Embryonic facial prominence (tissue), 1 donor: ENCODE data around the gene CDK15.

ENCODE experiments used
- DNase-seq: peaks from one replicate; pipeline ENCODE4 v3.0.0-alpha.2; 2016; ENCODE audit errors: extremely low spot score

CDK15 gene

DNA sequence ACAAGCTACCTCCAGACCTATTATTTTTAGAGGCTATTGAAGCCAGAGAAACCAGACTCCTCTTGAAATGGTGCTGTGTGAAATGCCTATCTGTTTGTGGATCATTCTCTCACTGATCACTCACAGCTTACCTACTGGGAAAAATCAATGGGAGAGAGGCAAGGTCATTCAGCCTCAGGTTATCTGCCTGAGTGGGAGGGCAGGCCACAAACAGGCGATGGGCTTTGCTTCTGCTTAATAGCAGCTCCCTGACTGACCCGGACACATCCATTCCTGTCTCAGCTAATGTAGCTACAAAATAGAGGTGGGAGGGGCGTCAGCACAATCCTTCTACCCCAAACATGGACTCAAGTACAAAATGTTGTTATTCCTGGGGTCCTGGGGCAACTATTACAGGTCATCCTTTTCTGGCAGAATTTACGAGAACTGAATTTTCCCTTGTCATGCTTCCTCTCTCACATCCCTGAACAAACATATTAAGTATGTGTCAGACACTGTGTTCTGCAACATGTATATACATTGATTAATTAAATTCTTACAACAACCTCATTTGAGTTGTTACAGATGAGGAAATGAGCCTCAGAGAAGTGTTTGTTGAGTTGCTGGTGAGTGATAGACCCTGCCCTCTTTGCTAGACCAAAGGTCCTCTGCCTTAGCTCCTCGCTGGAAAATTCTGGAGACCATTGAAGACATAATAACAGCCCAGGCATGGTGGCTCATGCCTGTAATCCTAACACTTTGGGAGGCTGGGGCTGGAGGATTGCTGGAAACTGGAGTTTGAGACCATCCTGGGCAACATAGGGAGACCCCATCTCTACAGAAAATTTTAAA lies 60.5 kb downstream of the CDK15 start:
- DNase-seq = no peak

DNA sequence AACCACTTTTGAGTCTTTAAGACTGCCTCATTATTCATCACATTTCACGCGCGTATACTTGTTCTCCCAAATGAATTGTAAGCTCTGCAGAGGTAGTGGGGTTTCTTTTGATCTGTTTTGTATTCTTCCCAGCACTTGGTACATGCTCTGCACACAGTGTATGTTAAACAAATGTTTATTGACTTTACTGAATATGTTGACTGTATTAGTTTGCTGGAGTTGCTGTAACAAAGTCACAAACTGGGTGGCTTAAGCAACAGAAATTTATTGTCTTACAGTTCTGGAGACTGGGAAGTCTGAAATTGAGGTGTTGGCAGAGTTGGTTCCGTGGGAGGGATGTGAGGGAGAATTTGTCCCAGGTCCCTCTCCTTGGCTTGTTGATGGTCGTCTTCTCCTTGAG lies 65.1 kb downstream of the CDK15 start:
- no peak for DNase-seq

DNA sequence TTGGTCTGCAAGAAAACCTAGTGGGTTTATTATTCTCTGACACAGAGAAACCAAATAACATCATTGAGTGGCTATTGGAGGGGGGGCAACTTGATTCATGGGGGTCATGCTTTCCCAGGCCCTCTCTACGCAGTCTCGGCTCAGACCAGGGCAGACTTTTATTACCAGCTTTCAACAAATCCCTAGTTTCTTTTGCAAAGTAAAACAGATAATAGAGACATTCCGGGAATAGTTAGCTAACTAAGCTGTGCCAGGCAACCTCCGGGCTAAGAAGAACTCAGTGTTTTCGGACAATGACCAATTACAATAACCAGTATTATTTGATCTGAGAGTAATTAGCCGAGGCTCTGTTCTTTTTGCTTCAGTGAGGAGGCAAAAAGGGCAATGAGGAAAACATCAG lies 66.3 kb downstream of the CDK15 start:
- DNase-seq = no peak

DNA sequence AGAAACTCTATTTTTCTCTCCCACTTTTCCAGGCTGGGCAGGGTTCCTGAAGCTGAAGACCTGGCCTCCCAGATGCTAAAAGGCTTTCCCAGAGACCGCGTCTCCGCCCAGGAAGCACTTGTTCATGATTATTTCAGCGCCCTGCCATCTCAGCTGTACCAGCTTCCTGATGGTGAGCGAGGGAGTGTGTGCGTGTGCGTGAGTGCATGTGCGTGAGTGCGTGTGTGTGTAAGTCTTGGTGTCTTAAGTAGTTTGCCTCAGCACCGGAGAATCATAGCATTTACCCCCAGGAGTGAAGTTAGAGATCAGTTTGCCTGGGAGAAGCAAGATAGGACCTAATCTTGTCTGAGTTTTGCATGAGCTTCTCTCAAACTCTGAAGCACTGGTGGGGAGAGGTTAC lies 73.7 kb downstream of the CDK15 start:
- no peak for DNase-seq

DNA sequence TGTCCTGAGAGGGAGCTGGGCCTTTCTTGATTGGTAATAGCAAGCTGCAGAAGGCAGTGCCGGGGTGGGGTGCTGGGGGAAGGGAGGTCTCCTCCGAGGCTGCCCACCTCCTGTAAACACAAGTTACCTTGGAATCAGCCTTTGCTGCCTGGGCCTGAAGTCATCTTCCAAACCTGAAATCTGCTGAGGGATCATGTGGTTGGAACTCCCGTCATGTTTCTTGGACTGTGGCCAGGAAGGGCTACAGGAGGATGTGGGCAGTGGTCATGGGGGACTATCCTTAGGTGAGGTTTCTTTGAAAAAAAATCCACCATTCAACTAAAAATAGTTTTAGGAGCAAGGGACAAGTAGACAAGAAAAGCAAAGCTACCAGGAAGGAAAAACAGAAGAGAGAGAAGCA lies 74.2 kb downstream of the CDK15 start:
- DNase-seq = no peak

DNA sequence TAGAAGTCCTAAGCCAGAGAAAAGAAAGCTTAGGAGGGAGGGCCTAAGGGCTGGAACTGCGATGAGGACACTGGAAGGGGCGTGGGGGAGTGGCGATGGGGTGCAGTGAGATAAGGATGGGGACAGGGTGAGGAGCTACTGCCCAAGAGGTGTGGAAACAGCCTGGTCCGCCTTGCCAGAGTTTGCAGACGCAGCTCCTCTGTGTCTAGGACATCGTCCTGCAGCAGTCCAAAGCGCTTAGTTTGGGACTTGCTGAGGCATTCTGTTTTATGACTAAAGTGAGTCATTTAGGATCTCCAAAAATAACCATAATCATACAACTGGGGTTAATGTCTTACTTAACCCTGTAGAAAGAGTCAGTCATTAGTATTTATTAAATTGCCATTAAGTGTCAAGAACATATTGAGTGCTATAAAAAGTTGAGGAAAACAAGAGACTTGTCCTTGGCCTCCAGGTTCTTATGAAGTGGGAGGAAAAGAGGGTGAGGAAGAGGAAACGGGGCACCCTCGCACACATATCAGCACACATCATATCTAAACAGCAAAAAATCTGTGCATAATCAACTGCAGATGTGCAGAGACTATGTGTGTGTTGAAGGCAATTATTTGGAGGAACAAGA lies 74.8 kb downstream of the CDK15 start:
- DNase-seq = no peak

DNA sequence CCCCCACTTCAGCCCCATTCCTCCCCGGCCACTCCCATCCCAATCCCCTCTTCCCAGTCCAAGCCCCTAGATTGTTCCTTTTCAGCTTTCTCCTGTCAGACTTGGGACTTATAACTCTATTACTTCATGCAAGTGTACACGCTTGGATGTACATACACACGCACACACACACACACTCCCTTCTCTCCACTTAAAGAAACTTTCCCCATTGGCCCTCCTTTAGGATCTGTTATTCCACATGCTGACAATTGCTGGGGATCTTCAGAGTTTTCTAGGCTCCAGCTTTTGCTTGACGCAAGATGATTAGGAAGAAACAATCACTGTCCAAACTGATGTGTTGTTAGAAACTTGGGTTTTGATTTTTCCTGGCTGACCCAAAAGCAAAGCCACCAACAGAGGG lies 75.4 kb downstream of the CDK15 start:
- DNase-seq = no peak

DNA sequence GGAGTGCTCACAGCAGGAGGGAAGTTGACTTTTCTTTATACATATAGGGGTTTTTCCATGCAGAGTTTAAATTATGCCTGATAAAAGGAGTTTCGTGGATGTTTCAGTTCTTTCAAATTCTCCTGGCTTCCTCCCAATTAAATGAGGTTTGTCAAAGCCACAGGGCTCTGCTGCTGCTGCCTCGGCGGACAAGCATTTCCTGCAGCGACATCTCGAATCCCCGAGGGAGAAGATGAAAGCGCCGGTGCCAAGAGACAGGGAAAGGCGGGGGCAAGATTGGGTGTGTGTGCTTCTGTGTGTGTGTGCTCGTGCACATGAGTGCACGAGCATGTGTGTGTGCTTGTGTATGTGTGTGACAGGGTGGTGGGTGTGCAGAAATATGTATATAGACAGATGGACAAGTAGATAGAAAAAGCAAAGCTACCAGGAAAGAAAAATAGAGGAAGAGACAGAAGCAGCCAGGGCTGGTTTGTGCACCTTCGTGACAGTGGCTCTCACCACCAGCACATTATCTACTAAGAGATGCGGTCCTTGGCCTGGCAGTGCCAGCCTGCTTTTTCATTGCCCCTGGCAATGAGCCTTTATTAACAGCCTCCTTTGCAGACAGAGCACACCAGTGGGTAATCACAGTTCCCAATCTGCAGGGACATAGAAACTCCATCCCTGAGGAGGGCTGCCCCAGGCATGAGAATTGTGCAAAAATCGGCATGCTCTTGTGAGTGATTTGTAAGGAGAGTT lies 76.2 kb downstream of the CDK15 start:
- no peak for DNase-seq

DNA sequence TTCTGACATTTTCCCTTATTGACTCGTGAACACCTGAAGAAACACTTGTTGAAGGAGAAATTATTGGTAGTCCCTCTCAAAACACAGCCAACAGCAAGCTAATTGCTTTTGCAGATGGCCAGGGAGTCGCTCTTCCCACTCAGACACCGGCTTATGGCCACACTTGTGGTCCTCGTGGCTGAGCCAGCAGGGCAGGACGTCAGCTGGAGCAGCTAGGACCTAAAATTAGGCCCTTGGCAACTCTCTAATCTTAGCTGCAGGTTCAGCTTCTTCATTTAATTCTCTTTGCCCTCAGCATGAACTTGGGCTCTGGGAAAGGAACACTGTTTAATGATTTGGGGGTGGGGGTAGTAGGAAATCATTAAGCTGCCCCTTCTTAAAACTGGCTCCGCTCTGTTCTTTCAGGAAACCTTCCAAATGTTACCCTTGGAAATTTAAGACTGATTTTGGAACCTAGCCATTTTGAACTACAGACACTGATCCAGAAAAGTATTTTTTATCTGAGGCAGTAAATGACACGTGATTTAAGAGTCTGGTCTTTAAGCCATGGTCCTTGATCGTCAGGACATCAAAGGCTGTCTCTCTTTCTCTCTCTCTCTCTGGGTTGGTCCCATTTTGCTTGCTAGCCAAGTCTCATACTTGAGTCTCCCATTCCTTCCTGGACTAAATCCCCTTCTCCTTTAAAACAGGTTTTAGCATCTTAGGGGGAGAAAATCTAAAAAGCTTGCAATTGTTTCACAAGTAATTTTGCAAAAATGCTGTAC lies 77.5 kb downstream of the CDK15 start:
- DNase-seq = no peak

DNA sequence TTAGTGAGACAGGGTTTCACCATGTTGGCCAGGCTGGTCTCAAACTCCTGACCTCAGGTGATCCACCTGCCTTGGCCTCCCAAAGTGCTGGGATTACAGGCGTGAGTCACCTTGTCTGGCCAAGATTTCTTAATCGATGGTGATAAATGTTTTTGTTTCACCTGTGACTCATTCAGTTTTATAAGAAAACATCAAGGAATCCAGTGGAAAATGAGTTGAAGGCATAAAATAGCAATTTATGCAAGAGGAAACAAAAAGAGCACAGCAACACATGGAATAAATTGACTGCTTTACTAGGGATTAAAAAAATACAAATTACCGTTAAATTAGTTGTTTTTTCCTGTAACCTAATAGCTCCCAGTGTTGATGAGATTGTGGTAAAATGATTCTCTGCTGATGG lies 80.2 kb downstream of the CDK15 start:
- DNase-seq = no peak

DNA sequence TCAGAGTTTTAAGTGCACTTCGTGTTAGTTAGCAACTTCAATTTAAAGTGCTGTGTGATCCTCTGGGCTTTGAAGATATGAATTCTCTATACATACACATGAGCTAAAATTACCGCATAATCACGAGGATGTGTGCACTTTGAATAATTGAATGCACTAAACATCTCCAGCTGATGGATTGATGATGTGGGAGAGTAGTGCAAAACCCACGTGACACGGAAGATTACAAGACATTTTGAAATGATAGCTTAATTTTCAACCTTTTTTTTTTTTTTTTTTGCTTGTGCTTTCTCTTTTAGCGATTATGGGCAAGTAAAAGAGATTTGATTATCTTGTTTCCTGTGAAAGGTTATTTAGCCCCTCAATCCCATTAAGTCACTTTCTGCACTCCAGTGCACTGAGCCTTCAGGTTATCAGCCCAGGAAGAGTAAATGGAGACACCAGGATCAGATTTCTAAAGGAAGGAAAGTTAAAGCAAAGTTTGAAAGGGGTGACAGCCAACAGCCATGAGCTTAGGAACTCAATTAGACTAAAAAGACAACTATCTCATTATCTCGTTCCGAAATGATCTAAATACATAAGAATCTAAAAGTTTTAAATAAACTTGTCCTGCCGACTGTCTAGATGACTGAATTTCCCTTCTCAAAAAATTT lies 81.6 kb downstream of the CDK15 start:
- DNase-seq = no peak

DNA sequence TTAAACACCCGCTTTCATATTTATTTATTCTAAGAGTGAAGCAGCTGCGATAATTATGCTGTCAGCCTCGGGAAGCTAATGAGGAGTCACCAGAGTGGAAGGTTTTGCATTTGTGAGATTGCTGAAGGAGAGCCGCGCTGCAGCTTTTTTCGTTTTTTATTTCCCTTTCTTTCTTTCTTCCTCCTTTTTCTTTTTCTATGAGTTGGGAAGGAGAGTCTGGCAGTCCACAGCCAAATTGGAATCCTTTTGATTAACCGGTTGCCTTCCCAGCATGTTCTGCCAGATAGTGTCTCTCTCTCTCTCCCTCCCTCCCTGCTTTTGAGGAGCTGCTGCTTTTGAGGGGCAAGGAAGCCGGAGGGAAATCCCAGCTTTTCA lies 82.1 kb downstream of the CDK15 start:
- no peak for DNase-seq

DNA sequence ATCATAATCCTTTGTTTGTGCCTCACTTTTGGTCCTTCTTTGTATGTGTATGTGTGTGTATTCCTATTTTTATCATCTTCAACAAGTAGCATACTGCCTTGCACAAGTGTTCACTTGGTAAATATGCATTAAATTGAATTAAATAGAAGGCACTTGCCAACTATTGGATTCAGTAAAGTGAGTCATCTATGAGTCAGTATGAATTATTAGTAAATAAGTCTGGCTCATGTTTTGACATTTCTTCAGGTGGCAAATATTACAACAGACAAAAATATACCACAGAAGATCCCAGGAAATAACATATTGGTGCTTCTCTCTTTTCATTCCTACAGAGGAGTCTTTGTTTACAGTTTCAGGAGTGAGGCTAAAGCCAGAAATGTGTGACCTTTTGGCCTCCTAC lies 84.1 kb downstream of the CDK15 start:
- no peak for DNase-seq

DNA sequence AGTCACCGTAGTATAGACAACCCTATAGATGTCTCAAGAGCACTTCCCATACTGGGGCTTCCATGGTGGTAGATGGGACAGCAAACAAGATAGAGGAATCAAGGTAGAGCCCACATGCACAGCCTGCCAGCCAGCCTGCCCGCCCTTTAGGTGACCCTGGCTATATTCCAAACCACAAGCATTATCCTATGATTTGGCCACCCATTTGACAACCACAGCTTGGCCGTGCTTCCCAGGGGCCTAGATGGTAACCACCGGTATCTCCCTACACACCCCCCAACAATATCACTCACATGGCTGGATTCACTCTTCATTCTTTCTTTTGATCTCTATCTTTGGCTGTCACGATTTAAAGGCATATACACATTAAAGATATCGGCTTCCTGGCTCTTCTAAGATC lies 85.3 kb downstream of the CDK15 start:
- no peak for DNase-seq

DNA sequence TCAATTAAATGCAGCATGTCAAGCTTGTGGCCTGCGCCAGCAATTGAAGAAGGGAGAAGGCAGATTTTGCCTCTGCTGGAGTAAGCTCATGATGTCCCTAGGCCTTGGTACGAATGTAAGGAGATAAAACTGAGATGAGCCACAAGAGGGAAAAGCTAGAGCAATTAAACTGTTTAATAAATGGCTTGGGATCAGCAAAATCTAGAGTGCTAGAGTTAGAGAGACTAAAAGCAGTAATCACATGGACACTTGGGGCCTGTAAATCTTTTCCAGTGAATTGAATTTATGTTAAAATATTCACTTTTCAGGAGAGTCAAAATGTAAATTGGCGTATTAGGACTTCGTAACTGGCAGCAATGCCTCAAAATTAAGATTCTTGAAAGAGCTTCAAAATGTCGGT lies 86.2 kb downstream of the CDK15 start:
- DNase-seq = no peak

DNA sequence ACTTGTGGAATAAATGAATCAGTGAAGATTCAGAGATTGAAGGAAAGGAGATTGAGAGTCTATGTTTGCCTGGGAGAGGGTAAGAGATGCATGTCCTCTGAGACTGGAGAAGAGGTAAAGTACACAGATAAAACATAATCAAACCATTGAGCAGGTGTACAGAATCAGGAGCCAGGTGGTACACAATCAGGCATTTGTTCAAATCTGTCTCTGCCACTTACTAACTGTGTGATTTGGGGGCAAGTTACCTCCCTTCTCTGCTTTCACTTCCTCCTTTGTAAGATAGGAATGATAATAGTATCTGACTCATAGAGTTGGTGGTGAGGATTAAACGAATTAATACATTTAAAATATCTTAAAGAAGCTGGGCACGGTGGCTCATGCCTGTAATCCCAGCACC lies 94.0 kb downstream of the CDK15 start:
- DNase-seq = no peak

DNA sequence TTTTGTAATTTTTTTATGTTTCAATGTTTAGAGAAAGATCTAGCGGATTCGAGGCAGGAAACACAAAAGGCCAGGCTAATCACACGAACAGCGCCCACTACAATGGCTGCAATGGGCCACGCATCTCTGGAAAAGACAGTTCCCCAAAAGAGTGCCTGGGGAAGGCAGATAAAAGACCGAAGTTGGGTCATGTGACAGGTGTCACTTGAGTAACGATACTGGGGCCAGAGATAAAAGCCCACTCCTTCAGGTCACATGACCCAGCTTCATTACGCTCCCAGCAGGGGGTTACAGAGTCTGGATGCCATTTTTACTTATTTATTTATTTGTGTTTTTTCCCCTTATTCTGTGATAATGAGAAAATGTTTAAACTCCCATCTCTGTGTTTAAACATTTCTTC lies 95.4 kb downstream of the CDK15 start:
- no peak for DNase-seq

DNA sequence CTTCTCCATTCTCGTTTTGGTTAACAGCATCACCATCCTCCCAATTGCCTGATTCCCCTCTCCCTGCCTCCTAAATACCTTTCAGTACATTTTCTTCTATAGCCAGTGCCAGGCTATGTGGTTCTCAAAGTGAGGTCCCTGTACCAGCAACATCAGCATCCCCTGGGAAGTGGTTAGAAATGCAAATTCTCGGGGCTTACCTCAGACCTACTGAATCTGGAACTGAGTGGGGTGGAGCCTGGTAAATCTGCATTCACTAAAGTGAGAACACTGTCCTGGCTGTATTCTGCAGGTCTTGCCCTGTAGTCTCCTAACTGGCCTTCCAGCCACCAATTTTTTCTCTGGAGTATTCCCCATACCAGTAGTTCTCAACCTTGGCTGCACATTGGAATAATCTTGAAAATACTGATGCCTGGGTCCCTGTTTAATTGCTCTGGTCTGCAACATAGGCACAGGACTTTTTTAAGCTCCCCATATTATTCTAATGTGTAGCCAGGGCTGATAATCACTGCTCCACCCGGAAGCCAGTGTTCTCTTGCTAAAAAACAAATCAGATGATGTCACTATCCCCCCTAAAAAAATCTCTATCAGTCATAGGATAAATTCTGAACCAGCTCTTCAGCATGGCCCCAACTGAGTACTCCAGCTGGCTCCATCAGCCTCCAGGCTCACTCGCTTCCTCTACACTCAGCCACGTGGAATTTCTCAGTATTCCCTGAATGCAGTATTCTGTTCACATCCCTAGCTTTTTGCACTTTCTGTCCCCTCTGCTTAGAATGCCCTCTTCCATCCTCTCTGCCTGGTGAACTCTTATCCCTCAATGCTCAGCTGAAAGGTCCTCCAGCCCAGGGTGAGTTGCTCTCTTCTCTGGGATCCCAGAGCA lies 98.4 kb downstream of the CDK15 start:
- DNase-seq = no peak

DNA sequence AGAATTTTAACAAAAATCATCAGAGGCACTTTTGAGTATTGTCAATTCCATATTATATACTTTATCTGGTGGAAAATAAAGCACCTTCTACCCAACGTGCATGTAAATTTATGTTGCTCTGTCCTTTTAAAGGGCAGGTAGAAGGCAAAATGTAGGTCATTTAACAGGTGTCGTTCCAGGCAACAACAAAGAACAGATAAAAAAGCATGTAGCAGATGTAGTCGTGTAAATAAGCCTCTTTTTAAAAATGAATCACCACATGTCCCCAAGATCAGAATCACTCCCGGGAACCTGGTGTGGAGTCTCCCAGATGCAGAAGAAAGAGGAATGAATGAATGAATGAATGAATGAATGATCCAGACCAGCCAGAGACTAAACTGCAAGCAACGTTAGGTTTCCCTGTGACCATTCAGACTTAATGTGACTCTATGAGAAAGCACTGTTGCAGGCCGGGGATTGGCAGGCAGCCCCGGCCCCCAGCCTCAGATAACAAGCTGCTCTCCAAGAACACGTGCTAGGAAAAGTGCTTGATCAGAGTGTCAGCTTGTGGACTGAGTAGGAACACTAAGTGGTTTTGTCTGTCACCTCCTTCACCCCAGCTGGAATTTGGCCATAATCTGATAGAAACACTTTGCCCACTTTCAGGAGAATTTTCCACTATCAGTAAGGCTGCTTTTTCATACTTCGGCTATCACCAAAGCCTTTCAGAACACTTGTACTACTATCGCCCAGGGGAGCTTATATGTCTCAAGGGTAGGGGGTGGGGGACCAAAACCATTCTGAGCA lies 100.6 kb downstream of the CDK15 start:
- no peak for DNase-seq

DNA sequence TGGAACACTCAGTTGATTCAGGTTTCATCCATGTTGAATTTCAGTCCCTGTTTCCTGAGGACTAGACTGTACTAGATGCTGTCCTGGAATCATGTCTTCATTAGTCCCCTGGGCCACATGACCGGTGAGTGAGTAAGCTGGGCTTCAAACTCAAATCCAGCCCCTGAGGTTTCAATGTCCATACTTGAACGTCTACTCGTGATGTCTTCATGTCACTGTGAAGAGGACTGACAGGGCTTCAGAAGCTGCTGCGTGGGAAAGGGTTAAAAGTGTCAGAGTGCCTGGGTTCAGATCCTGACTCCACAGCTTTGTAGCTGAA lies 101.2 kb downstream of the CDK15 start:
- no peak for DNase-seq
